Skin epidermis (tissue), 12 donors: ENCODE results near the gene GOLGA6B.
"Not testable (repeated sequence)": the region's sequence is repeated elsewhere in the genome, so short reads cannot be mapped to it uniquely, and the experiment has no call there.

Experiments used
- H3K27ac ChIP-seq, 21 experiments: fragments of 200-600 bp; sonication (generic) in 11 of 21; one replicate each; pipeline ENCODE4 v1.5.0; 2020; ENCODE audit warnings: mild to moderate bottlenecking in 3 of 21, inconsistent platforms in 2 of 21, moderate library complexity in 2 of 21
- H3K4me3 ChIP-seq, 7 experiments: fragments of 200-600 bp; sonication (generic) in 2 of 7; one replicate each; pipeline ENCODE4 v1.5.0; 2020; ENCODE audit warnings: inconsistent platforms in 2 of 7, mild to moderate bottlenecking in 2 of 7, moderate library complexity in 1 of 7

The GOLGA6B gene

GRCh38 chr15:72656014-72656413 lies 1.5 kb downstream of the GOLGA6B start:
- not testable (repeated sequence) for H3K27ac ChIP-seq, H3K4me3 ChIP-seq

- H3K27ac ChIP-seq, H3K4me3 ChIP-seq: not testable (repeated sequence)
Measured at GRCh38 chr15:72661081-72661480, 6.6 kb downstream of the GOLGA6B start.

- not testable (repeated sequence) for H3K27ac ChIP-seq, H3K4me3 ChIP-seq
Measured at GRCh38 chr15:72663931-72664330, 9.4 kb downstream of the GOLGA6B start.

GRCh38 chr15:72665706-72666105 lies 11.2 kb downstream of the GOLGA6B start:
- not testable (repeated sequence) for H3K27ac ChIP-seq, H3K4me3 ChIP-seq

- not testable (repeated sequence) for H3K27ac ChIP-seq, H3K4me3 ChIP-seq
Measured at GRCh38 chr15:72669803-72670202, 15.3 kb downstream of the GOLGA6B start.

- not testable (repeated sequence) for H3K27ac ChIP-seq, H3K4me3 ChIP-seq
Measured at GRCh38 chr15:72670656-72671352, 16.3 kb downstream of the GOLGA6B start.

- Histone ChIP-seq H3K4me3 (no peak overlapping the region), H3K27ac (no peak overlapping the region)
Measured at GRCh38 chr15:72671525-72671924, 17.0 kb downstream of the GOLGA6B start.

GRCh38 chr15:72676838-72677237 lies 22.3 kb downstream of the GOLGA6B start:
- Histone ChIP-seq H3K27ac (no peak overlapping the region), H3K4me3 (no peak overlapping the region)

- H3K27ac ChIP-seq: no peak overlapping the region
- no peak overlapping the region for H3K4me3 ChIP-seq
Measured at GRCh38 chr15:72680931-72681330, 26.4 kb downstream of the GOLGA6B start.

- Histone ChIP-seq H3K27ac (no peak overlapping the region), H3K4me3 (no peak overlapping the region)
Measured at GRCh38 chr15:72682772-72683171, 28.3 kb downstream of the GOLGA6B start.

GRCh38 chr15:72685301-72685924 lies 30.9 kb downstream of the GOLGA6B start:
- peak overlapping the region; percentile 52 to 84 (median 75) for H3K4me3 ChIP-seq
- H3K27ac ChIP-seq: peak overlapping the region; percentile 13 to 95 (median 88)

- Histone ChIP-seq H3K27ac (peak within 1 kb of the TSS; percentile 15 to 95 (median 88)), H3K4me3 (peak within 1 kb of the TSS; percentile 52 to 84 (median 75))
Measured at GRCh38 chr15:72685925-72686794, 31.7 kb downstream of the GOLGA6B start, which contains the start of the genes BBS4 and HIGD2B. Gene BBS4, plus strand, starts transcription at chr15:72686207. Its CDS starts 21 bp downstream, at chr15:72686228. Gene HIGD2B, minus strand, starts transcription at chr15:72686182. Its CDS starts 9,808 bp downstream, at chr15:72676374.

- H3K27ac ChIP-seq: no peak overlapping the region
- H3K4me3 ChIP-seq: no peak overlapping the region
Measured at GRCh38 chr15:72688697-72689096, 34.2 kb downstream of the GOLGA6B start.

- Histone ChIP-seq H3K27ac (no peak overlapping the region), H3K4me3 (no peak overlapping the region)
Measured at GRCh38 chr15:72690938-72691337, 36.4 kb downstream of the GOLGA6B start.

GRCh38 chr15:72698938-72699337 lies 44.4 kb downstream of the GOLGA6B start:
- Histone ChIP-seq H3K4me3 (no peak overlapping the region), H3K27ac (no peak overlapping the region)

GRCh38 chr15:72700076-72700475 lies 45.6 kb downstream of the GOLGA6B start:
- Histone ChIP-seq H3K4me3 (no peak overlapping the region), H3K27ac (no peak overlapping the region)

- H3K27ac ChIP-seq: no peak overlapping the region
- no peak overlapping the region for H3K4me3 ChIP-seq
Measured at GRCh38 chr15:72706266-72706665, 51.8 kb downstream of the GOLGA6B start.

GRCh38 chr15:72708551-72709303 lies 54.2 kb downstream of the GOLGA6B start:
- not testable (repeated sequence) for H3K27ac ChIP-seq, H3K4me3 ChIP-seq
